H9 (cell line): ENCODE data around the gene ATP6V1B1. TPM values are rescaled to one million over a fixed set of nuclear protein-coding genes. Genes with fewer than 3 reads are reported as not detected.

Experiments used
- DNase-seq: peaks from one replicate; pipeline ENCODE4 v3.0.0-alpha.2; 2017
- H2AFZ ChIP-seq: one replicate; pipeline ENCODE4 v1.6.1; 2013; ENCODE audit warnings: mild to moderate bottlenecking, low read length, control low read depth, moderate library complexity
- H2AK5ac ChIP-seq: 2 replicates; pipeline ENCODE4 v1.6.1; 2013; ENCODE audit warnings: low read length, control low read depth, mixed read lengths; ENCODE audit not compliant: insufficient read length
- H2BK120ac ChIP-seq: one replicate; pipeline ENCODE4 v1.6.1; 2013; ENCODE audit warnings: low read depth, mild to moderate bottlenecking, low read length, control low read depth, inconsistent platforms; ENCODE audit not compliant: poor library complexity, severe bottlenecking
- H2BK12ac ChIP-seq: 2 replicates; pipeline ENCODE4 v1.6.1; 2013; ENCODE audit warnings: low read length, control low read depth, mixed read lengths, low read depth; ENCODE audit not compliant: insufficient read length
- H2BK15ac ChIP-seq: 2 replicates; pipeline ENCODE4 v1.6.1; 2013; ENCODE audit warnings: low read depth, low read length, control low read depth
- H2BK20ac ChIP-seq: one replicate; pipeline ENCODE4 v1.6.1; 2013; ENCODE audit warnings: low read depth, mild to moderate bottlenecking, low read length, control low read depth, inconsistent platforms; ENCODE audit not compliant: poor library complexity, severe bottlenecking
- H2BK5ac ChIP-seq: 2 replicates; pipeline ENCODE4 v1.6.1; 2013; ENCODE audit warnings: low read length, control low read depth, mixed read lengths; ENCODE audit not compliant: insufficient read length
- H3K14ac ChIP-seq: 2 replicates; pipeline ENCODE4 v1.6.1; 2013; ENCODE audit warnings: low read length, control low read depth; ENCODE audit not compliant: insufficient read depth
- H3K18ac ChIP-seq: 2 replicates; pipeline ENCODE4 v1.6.1; 2013; ENCODE audit warnings: low read depth, mild to moderate bottlenecking, mixed read lengths, low read length, control low read depth; ENCODE audit not compliant: insufficient read length
- H3K23ac ChIP-seq: 2 replicates; pipeline ENCODE4 v1.6.1; 2013; ENCODE audit warnings: low read length, control low read depth, mixed read lengths, low read depth; ENCODE audit not compliant: insufficient read length
- H3K23me2 ChIP-seq: 2 replicates; pipeline ENCODE4 v1.6.1; 2013; ENCODE audit warnings: low read depth, mild to moderate bottlenecking, mixed read lengths, low read length, control low read depth; ENCODE audit not compliant: insufficient read length, poor library complexity, severe bottlenecking
- H3K27ac ChIP-seq: 2 replicates; pipeline ENCODE4 v1.5.1; 2013; ENCODE audit warnings: low read length, control low read depth, mixed read lengths, low read depth; ENCODE audit not compliant: insufficient read length
- H3K27me3 ChIP-seq: 2 replicates; pipeline ENCODE4 v1.6.1; 2013; ENCODE audit warnings: low read length, control low read depth, inconsistent platforms; ENCODE audit not compliant: insufficient read depth
- H3K4ac ChIP-seq: 2 replicates; pipeline ENCODE4 v1.6.1; 2013; ENCODE audit warnings: low read depth, mild to moderate bottlenecking, control low read depth, inconsistent platforms, low read length, moderate library complexity
- H3K4me1 ChIP-seq: 2 replicates; pipeline ENCODE4 v1.6.1; 2013; ENCODE audit warnings: low read length, control low read depth, inconsistent platforms; ENCODE audit not compliant: insufficient read depth
- H3K4me2 ChIP-seq: 2 replicates; pipeline ENCODE4 v1.6.1; 2013; ENCODE audit warnings: low read length, control low read depth, mixed read lengths; ENCODE audit not compliant: insufficient read length, insufficient read depth
- H3K56ac ChIP-seq: 2 replicates; pipeline ENCODE4 v1.6.1; 2013; ENCODE audit warnings: low read depth, mild to moderate bottlenecking, mixed read lengths, low read length, control low read depth; ENCODE audit not compliant: insufficient read length
- H3K79me1 ChIP-seq: 2 replicates; pipeline ENCODE4 v1.6.1; 2013; ENCODE audit warnings: low read depth, mild to moderate bottlenecking, moderate library complexity, low read length, control low read depth, inconsistent platforms; ENCODE audit not compliant: insufficient read depth, poor library complexity, severe bottlenecking
- H3K79me2 ChIP-seq: 2 replicates; pipeline ENCODE4 v1.6.1; 2013; ENCODE audit warnings: low read length, control low read depth, inconsistent platforms; ENCODE audit not compliant: insufficient read depth
- H3K9ac ChIP-seq: 2 replicates; pipeline ENCODE4 v1.6.1; 2013; ENCODE audit warnings: low read length, control low read depth, mixed read lengths; ENCODE audit not compliant: insufficient read length; ENCODE audit errors: extremely low read depth
- H3K9me3 ChIP-seq: one replicate; pipeline ENCODE4 v1.6.1; 2013; ENCODE audit warnings: low read depth, low read length, inconsistent platforms; ENCODE audit not compliant: control insufficient read depth
- H3T11ph ChIP-seq: one replicate; pipeline ENCODE4 v1.6.1; 2013; ENCODE audit warnings: mild to moderate bottlenecking, low read length, control low read depth, inconsistent platforms
- H4K20me1 ChIP-seq: one replicate; pipeline ENCODE4 v1.6.1; 2013; ENCODE audit not compliant: control insufficient read depth, insufficient read length, insufficient read depth
- H4K5ac ChIP-seq: 2 replicates; pipeline ENCODE4 v1.6.1; 2013; ENCODE audit warnings: low read depth, mild to moderate bottlenecking, mixed read lengths, low read length, control low read depth; ENCODE audit not compliant: insufficient read length
- H4K8ac ChIP-seq: replicated peaks from 2 replicates; pipeline ENCODE4 v1.6.1; 2013; ENCODE audit warnings: low read length, control low read depth, mixed read lengths, low read depth; ENCODE audit not compliant: insufficient read length
- H4K91ac ChIP-seq: 2 replicates; pipeline ENCODE4 v1.6.1; 2013; ENCODE audit warnings: low read depth, mild to moderate bottlenecking, moderate library complexity, mixed read lengths, low read length, control low read depth; ENCODE audit not compliant: insufficient read length
- H3K27ac Mint-ChIP-seq, 3 experiments: 2 replicates in 2 of 3; 3 replicates in 1 of 3; pipeline ENCODE4 v1.8.0; 2020 to 2021; ENCODE audit warnings: mixed read lengths in 3 of 3, mild to moderate bottlenecking in 1 of 3, moderate library complexity in 1 of 3
- H3K27me3 Mint-ChIP-seq: 2 replicates; pipeline ENCODE4 v1.8.0; 2021; ENCODE audit warnings: low read depth, mild to moderate bottlenecking, moderate library complexity, mixed read lengths
- H3K36me3 Mint-ChIP-seq, 3 experiments: 2 replicates in 2 of 3; 3 replicates in 1 of 3; pipeline ENCODE4 v1.8.0; 2020 to 2021; ENCODE audit warnings: low read depth in 3 of 3, mixed read lengths in 3 of 3; ENCODE audit not compliant: insufficient read depth in 1 of 3
- H3K4me1 Mint-ChIP-seq, 2 experiments: 2 replicates each; pipeline ENCODE4 v1.8.0; 2020; ENCODE audit warnings: mixed read lengths in 2 of 2
- H3K4me3 Mint-ChIP-seq, 2 experiments: 2 replicates in 1 of 2; 3 replicates in 1 of 2; pipeline ENCODE4 v1.8.0; 2020 to 2021; ENCODE audit warnings: mild to moderate bottlenecking in 2 of 2, mixed read lengths in 2 of 2, moderate library complexity in 1 of 2
- H3K9me3 Mint-ChIP-seq, 2 experiments: 2 replicates in 1 of 2; 3 replicates in 1 of 2; pipeline ENCODE4 v1.8.0; 2020; ENCODE audit warnings: mild to moderate bottlenecking in 2 of 2, mixed read lengths in 2 of 2, moderate library complexity in 1 of 2
- CTCF ChIP-seq: fragments of 200-600 bp; sonication (generic); conservative IDR thresholded peaks from 3 replicates; pipeline ENCODE4 v1.8.0; 2021; ENCODE audit warnings: antibody characterized with exemption, mild to moderate bottlenecking
- WGBS: extraction: QIAGEN DNeasy Blood & Tissue Kit; methylation state at CpG from one replicate; pipeline ENCODE4 v1.1.7; 2013; ENCODE audit warnings: missing lambda C conversion rate, low lambda C conversion rate, mixed read lengths; ENCODE audit not compliant: insufficient read length; ENCODE audit errors: extremely low coverage; 5-methylcytosine and 5-hydroxymethylcytosine counted together
- total RNA-seq: library from RNA; stranded (reverse); gene quantifications from 2 replicates; pipeline ENCODE4 v1.2.1, GENCODE V29; 2021

ATP6V1B1 gene
- total RNA-seq, 1 experiment from 2014 or later, result not detected

DNA sequence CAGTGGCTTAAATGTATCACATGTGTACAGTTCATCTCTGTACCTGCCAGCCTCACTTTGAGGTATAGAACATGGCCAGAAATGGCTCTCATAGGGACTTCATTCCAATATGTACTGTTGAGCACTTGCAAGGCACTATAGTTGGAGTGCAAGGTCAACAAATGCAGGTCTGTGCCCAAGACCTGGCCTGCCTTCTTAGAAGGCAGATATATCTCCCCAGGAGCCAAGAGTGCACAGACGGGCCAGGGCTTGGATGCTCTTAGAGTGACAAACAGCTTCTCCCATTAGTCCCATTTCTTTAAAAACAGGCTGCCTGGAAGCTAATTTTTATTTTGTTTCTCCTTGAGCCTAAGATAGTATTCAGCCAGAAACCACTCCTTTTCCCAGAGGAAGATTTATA lies 51.7 kb downstream of the ATP6V1B1 start:
- no peak overlapping the region for H3K27ac ChIP-seq
- no peak overlapping the region for H4K91ac ChIP-seq
- H4K20me1 ChIP-seq, result no peaks in the 10 kb centered on the region
- peaks cover 1 to 38% (median 30%) of the 10 kb centered on the region in 3 experiments; a peak in 4 of 7 replicates for H3K36me3 Mint-ChIP-seq
- no peak overlapping the region for H2BK12ac ChIP-seq
- TF ChIP-seq CTCF, result no peak
- H2BK120ac ChIP-seq, result no peak overlapping the region
- H3K9me3 Mint-ChIP-seq, result no peaks in the 10 kb centered on the region
- H3K27me3 Mint-ChIP-seq, result peaks cover 9% of the 10 kb centered on the region; the same call in 1 of the 2 replicates
- no peak overlapping the region for H3T11ph ChIP-seq
- no peak overlapping the region for H3K9ac ChIP-seq
- H3K79me1 ChIP-seq, result no peaks in the 10 kb centered on the region
- H3K4me1 ChIP-seq, result no peaks in the 10 kb centered on the region
- no peak overlapping the region for H2AK5ac ChIP-seq
- H4K8ac ChIP-seq, result no peak overlapping the region
- H3K4me1 Mint-ChIP-seq, result peaks cover 5% of the 10 kb centered on the region in 2 experiments
- no peaks in the 10 kb centered on the region for H3K27me3 ChIP-seq
- WGBS, result no CpG with 5 or more reads among the region's 1 CpG
- no peak overlapping the region for H3K4ac ChIP-seq
- H3K56ac ChIP-seq, result no peak overlapping the region
- H2AFZ ChIP-seq, result no peak overlapping the region
- no peaks in the 10 kb centered on the region for H3K23me2 ChIP-seq
- H3K27ac Mint-ChIP-seq, result no peak overlapping the region
- H3K18ac ChIP-seq, result no peak overlapping the region
- no peak overlapping the region for H3K4me2 ChIP-seq
- H3K79me2 ChIP-seq, result no peaks in the 10 kb centered on the region
- no peak overlapping the region for H3K14ac ChIP-seq
- H2BK20ac ChIP-seq, result no peak overlapping the region
- no peak overlapping the region for H2BK5ac ChIP-seq
- peak; percentile 2 for DNase-seq
- H3K23ac ChIP-seq, result no peak overlapping the region
- H3K9me3 ChIP-seq, result no peaks in the 10 kb centered on the region
- no peak overlapping the region for H2BK15ac ChIP-seq
- no peak overlapping the region for H4K5ac ChIP-seq
- no peak overlapping the region for H3K4me3 Mint-ChIP-seq
